Activated T-helper 1 cell treated with anti-CD3 and anti-CD28 coated beads, Interleukin-12 subunit alpha, Interleukin-12 subunit beta, Interleukin-2, Interleukin-4 antibody, amounts not matched to agents 30 ng/mL and 10 ng/mL and 1 ng/mL, durations not matched to agents 14 hours and 24 hours and 36 hours (primary cell): Measurements from ENCODE around the gene PRH2. TPM values are rescaled to one million over a fixed set of nuclear protein-coding genes. Genes with fewer than 3 reads are reported as not detected.

Source experiments
- DNase-seq: peaks from one replicate; pipeline ENCODE4 v3.0.0; 2021; ENCODE audit warnings: low spot score
- H3K27ac Mint-ChIP-seq: one replicate; pipeline ENCODE4 v1.8.0; 2021; ENCODE audit warnings: mild to moderate bottlenecking, mixed read lengths
- H3K27me3 Mint-ChIP-seq: one replicate; pipeline ENCODE4 v1.8.0; 2022; ENCODE audit warnings: mild to moderate bottlenecking, moderate library complexity, mixed read lengths; ENCODE audit not compliant: insufficient read depth
- H3K36me3 Mint-ChIP-seq: one replicate; pipeline ENCODE4 v1.8.0; 2021; ENCODE audit warnings: low read depth, mixed read lengths
- H3K4me1 Mint-ChIP-seq: one replicate; pipeline ENCODE4 v1.8.0; 2021; ENCODE audit warnings: low read depth, mixed read lengths
- H3K4me3 Mint-ChIP-seq: one replicate; pipeline ENCODE4 v1.8.0; 2021; ENCODE audit warnings: mild to moderate bottlenecking, moderate library complexity, mixed read lengths
- H3K9me3 Mint-ChIP-seq: one replicate; pipeline ENCODE4 v1.8.0; 2021; ENCODE audit warnings: mixed read lengths
- intact Hi-C: fragments of 100-400 bp; cut with micrococcal nuclease; formaldehyde crosslinking; loops from one replicate; pipeline ENCODE4 v1.15.1; 2024
- total RNA-seq: library from RNA; stranded (reverse); gene quantifications from 2 replicates; pipeline ENCODE4 v1.2.3, GENCODE V29; 2022

PRH2 gene
- total RNA-seq, 1 donor from 2014 or later: not detected

DNA sequence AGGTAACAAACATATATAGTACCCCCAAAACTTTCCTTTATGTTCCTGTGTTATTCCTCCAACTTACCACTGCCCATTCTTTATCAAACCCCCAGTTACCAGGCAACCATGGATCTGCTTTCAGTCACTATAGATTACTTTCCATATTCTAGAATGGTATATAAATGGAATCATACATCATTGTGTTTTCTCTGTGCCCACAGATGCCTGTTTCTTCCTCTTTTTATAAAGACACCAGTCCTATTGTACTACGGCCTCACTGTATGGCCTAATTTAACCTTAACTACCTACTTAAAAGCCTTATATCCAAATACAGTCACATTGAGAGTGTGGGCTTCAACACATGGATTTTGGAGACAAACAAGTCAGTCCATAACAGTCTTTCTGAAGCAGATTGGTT, 7.5 kb downstream of the PRH2 start:
- H3K27me3 Mint-ChIP-seq: no peaks in the 10 kb centered on the region
- DNase-seq: no peak
- H3K4me3 Mint-ChIP-seq: no peak overlapping the region
- no peaks in the 10 kb centered on the region for H3K9me3 Mint-ChIP-seq
- intact Hi-C loops: no loop called here
- H3K36me3 Mint-ChIP-seq: no peaks in the 10 kb centered on the region
- H3K27ac Mint-ChIP-seq: no peak overlapping the region
- peaks cover 2% of the 10 kb centered on the region for H3K4me1 Mint-ChIP-seq

DNA sequence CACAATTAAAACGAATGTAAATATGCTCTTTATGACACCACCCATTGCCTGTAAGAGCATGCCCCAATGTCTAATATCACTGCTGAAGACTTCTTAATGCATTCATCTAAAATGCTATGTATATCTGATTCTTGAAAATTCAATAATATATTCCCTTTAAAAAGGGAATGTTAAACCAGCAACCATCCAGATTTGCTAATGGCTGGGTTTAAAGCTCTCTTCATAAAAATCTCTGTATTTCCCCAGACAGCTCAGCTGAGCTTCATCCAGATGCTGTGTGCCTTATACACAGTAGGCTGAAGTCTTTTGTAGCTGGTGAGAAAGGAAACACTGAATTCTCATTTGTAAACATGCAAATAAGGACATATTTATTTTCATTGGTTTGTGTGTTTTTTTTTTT, 10.1 kb downstream of the PRH2 start, which contains the start of gene TAS2R14:
Gene TAS2R14, minus strand, starts transcription at position 101 of the 400 bp plus-strand sequence. Its CDS starts 56 bp downstream, at position 45.
- intact Hi-C loops: no loop called here
- Mint-ChIP-seq H3K9me3 (no peaks in the 10 kb centered on the region), H3K36me3 (no peaks in the 10 kb centered on the region), H3K4me1 (peaks cover 21% of the 10 kb centered on the region), H3K27me3 (no peaks in the 10 kb centered on the region), H3K4me3 (no peak within 1 kb of the TSS), H3K27ac (no peak within 1 kb of the TSS)
- DNase-seq: no peak

DNA sequence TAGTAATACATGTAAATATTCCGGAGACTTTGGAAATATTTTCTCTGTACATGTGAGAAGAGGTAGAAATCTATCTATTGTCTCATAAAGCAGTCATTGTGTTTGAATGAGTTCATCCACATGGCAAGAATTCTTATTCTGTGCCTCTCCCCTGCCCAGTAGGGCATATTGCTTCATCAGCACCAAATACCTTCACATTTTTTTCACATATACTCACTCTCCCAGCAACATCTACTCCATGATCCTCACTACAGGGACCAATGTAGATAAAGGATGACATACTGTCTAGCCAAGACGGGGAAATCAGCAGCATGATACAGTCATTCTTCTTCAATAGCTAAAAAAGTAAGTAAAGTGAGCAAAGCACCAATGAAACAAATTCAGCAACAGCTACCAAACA, 11.4 kb downstream of the PRH2 start:
- Mint-ChIP-seq H3K27me3 (no peaks in the 10 kb centered on the region), H3K4me1 (peaks cover 21% of the 10 kb centered on the region), H3K9me3 (no peaks in the 10 kb centered on the region), H3K27ac (no peak overlapping the region), H3K36me3 (peaks cover 3% of the 10 kb centered on the region), H3K4me3 (no peak overlapping the region)
- no peak for DNase-seq
- intact Hi-C loops: no loop called here

DNA sequence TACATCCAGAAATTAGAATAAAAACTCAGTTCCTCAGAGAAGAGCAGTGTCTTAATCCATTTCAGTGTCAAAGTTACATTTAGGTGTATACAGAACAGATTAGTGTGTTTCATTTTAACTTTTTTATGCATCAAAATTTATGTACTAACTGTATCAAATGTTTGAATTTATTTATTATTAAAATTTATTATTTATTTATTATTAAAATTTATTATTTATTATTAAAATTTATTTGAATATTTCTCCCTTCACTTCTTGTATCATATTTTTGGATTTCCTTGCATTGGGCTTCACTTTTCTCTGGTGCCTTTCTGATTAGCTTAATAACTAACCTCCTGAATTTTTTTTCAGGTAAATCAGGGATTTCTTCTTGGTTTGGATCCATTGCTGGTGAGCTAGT, 12.3 kb downstream of the PRH2 start:
- peaks cover 21% of the 10 kb centered on the region for H3K4me1 Mint-ChIP-seq
- DNase-seq: no peak
- no peak overlapping the region for H3K27ac Mint-ChIP-seq
- intact Hi-C loops: no loop called here
- no peak overlapping the region for H3K4me3 Mint-ChIP-seq
- H3K36me3 Mint-ChIP-seq: peaks cover 3% of the 10 kb centered on the region
- no peaks in the 10 kb centered on the region for H3K27me3 Mint-ChIP-seq
- peaks cover under 1% of the 10 kb centered on the region for H3K9me3 Mint-ChIP-seq

DNA sequence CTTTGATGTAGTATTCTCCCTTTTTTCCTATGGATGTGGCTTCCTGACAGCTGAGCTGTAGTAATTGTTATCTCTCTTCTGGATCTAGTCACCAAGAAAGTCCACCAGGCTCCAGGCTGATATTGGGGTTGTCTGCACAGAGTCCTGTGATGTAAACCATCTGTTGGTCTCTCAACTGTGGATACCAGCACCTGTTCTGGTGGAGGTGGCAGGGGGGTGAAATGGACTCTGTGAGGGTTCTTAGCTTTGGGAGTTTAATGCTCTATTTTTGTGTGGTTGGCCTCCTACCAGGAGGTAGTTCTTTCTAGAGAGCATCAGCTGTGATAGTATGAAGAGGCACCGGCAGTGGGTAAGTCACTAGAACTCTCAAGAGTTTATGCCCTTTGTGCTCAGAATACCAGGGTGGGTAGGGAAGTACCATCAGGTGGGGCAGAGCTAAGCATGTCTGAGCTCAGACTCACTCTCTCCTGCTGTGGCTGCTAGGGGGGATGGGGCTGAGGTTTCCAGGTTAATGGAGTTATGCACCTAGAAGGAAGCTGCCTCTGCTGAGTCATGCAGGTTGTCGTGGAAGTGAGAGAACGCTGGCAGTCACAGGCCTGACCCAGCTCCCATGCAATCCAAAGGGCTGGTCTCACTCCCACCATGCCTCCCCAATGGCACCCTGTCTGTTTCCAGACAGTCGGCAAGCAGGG, 13.0 kb downstream of the PRH2 start:
- no peak overlapping the region for H3K4me3 Mint-ChIP-seq
- H3K36me3 Mint-ChIP-seq: peaks cover 3% of the 10 kb centered on the region
- H3K27me3 Mint-ChIP-seq: no peaks in the 10 kb centered on the region
- H3K9me3 Mint-ChIP-seq: peaks cover 7% of the 10 kb centered on the region
- no peak for DNase-seq
- H3K4me1 Mint-ChIP-seq: peaks cover 21% of the 10 kb centered on the region
- intact Hi-C loops: no loop called here
- no peak overlapping the region for H3K27ac Mint-ChIP-seq

DNA sequence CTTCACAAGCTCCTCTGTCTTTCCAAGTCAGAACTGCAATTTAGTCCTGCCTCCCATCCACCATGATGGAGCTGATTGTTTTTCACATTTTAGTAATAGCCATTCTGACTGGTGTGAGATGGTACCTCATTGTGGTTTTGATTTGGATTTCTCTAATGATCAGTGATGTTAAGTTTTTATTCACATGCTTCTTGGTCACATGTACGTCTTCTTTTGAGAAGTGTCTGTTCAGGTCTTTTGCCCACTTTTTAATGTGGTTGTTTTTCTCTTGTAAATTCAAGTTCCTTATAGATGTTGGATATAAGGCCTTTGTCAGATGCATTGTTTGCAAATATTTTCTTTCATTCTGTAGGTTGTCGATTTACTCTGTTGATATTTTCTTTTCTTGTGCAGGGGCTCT, 14.1 kb downstream of the PRH2 start:
- Mint-ChIP-seq H3K36me3 (peaks cover 4% of the 10 kb centered on the region), H3K27me3 (no peaks in the 10 kb centered on the region), H3K4me1 (peaks cover 21% of the 10 kb centered on the region), H3K4me3 (no peak overlapping the region), H3K9me3 (peaks cover 17% of the 10 kb centered on the region), H3K27ac (no peak overlapping the region)
- intact Hi-C loops: no loop called here
- DNase-seq: no peak

DNA sequence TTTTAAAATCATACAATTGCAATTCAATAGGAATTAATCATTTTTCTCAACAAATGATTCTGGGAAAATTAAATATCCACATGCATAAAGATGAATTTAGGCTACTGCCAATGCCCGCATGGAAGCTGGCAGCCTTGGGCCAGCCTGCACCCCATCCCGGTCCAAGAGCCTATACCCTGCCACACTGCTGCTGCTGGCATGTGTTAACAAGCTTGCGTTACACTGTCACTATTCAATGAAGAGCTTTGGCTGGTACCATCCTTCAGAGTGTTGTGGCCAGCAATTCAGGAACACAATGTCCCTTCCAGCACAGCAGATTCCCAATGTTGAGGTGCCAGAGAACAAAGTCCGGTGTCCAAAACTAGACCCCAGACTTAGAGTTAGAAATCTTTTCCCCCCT, 23.6 kb downstream of the PRH2 start:
- Mint-ChIP-seq H3K36me3 (peaks cover 8% of the 10 kb centered on the region), H3K4me3 (no peak overlapping the region), H3K4me1 (peaks cover 19% of the 10 kb centered on the region), H3K9me3 (peaks cover 49% of the 10 kb centered on the region), H3K27ac (no peak overlapping the region), H3K27me3 (no peaks in the 10 kb centered on the region)
- no peak for DNase-seq
- intact Hi-C loops: no loop called here

DNA sequence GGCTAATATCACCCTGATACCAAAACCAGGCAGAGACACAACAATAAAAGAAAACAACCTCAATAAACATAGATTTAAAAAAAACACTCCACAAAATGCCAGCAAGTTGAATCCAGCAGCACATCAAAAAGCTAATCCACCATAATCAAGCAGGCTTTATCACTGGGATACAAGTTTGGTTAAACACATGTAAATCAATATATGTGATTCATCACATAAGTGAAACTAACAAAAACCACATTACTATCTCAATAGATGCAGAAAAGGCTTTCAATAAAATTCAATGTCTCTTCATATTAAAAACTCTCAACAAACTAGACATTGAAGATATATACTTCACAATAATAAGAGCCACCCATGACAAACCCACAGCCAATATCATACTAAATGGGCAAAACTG, 27.0 kb downstream of the PRH2 start:
- no peaks in the 10 kb centered on the region for H3K27me3 Mint-ChIP-seq
- intact Hi-C loops: no loop called here
- H3K27ac Mint-ChIP-seq: no peak overlapping the region
- H3K9me3 Mint-ChIP-seq: peaks cover 33% of the 10 kb centered on the region
- DNase-seq: no peak
- peaks cover 12% of the 10 kb centered on the region for H3K36me3 Mint-ChIP-seq
- peaks cover 29% of the 10 kb centered on the region for H3K4me1 Mint-ChIP-seq
- H3K4me3 Mint-ChIP-seq: no peak overlapping the region

DNA sequence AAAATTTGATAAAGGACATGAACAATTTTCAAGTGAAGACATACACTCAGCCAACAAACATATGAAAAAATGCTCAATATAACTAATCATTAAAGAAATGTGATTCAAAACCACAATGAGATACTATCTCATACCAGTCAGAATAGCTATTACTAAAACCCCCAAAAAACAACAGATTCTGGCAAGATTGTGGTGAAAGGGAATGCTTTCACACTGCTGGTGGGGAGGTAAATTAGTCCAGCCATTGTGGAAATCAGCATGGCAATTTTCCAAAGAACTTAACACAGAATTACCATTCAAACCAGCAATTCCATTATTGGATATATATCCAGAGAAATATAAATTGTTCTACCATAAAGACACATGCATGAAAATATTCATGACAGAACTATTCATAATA, 28.7 kb downstream of the PRH2 start:
- intact Hi-C loops: no loop called here
- H3K4me3 Mint-ChIP-seq: no peak overlapping the region
- peaks cover 29% of the 10 kb centered on the region for H3K4me1 Mint-ChIP-seq
- no peak overlapping the region for H3K27ac Mint-ChIP-seq
- peaks cover 12% of the 10 kb centered on the region for H3K36me3 Mint-ChIP-seq
- no peak for DNase-seq
- no peaks in the 10 kb centered on the region for H3K27me3 Mint-ChIP-seq
- peaks cover 31% of the 10 kb centered on the region for H3K9me3 Mint-ChIP-seq

DNA sequence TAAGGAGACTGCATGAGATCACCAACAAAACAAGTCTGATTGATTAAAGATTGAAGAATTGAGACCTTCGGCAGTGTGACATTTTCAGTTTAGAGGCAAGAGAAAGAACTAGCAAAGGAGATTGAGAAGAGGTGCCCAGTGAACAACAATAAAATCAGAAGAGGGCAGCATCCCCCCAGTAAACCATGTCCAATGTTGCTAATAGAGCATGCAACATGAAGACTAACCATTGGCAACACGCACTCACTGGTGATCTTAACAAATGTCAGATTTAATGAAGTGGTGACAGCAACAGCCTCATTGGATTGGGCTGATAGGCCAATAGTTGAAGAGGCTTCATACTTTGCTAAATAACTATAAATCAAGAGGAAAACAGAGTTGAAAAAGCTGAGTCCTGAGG, 30.8 kb downstream of the PRH2 start:
- Mint-ChIP-seq H3K36me3 (peaks cover 8% of the 10 kb centered on the region), H3K4me1 (peaks cover 21% of the 10 kb centered on the region), H3K9me3 (peaks cover 18% of the 10 kb centered on the region), H3K27me3 (no peaks in the 10 kb centered on the region), H3K4me3 (no peak overlapping the region), H3K27ac (no peak overlapping the region)
- DNase-seq: no peak
- intact Hi-C loops: no loop called here

DNA sequence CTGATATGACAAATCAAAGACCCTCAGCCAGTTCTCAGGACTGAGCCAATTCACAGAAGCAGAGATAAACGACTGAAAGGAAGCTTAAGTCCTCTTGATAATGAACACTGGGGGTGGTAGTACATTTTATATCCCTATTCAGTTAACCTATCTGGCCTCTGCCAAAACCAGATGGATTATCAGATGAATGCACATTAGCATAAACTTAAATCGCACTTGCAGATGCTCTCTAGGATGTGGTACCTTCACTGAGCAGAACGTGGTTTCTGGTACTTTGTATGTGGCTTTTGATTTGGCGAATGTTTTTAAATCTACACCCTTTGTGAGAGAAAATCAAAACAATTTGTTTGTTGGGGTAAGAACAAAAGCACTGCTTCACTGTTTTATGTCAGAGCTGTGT, 31.2 kb downstream of the PRH2 start:
- intact Hi-C loops: no loop called here
- DNase-seq: no peak
- Mint-ChIP-seq H3K4me3 (no peak overlapping the region), H3K27me3 (no peaks in the 10 kb centered on the region), H3K27ac (no peak overlapping the region), H3K9me3 (peaks cover 13% of the 10 kb centered on the region), H3K4me1 (peaks cover 21% of the 10 kb centered on the region), H3K36me3 (peaks cover 6% of the 10 kb centered on the region)

DNA sequence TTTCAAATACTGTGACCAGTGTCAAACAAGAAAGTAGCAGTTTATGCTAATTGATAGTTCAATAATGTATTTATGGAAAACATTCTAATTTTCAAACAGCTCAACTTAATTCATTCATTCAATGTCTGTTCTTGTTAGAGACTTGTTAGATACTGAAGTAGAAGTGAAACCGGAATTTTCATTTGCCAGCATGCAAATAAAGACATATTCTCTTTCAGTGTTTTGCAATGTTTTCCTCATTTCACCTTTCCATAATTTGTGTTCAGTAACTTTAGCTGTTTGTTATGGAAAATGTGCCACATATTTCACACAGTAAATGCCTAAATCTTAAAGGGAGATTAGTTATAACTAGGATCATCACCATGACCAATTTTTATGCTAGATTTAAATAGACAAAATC, 36.4 kb downstream of the PRH2 start:
- Mint-ChIP-seq H3K9me3 (no peaks in the 10 kb centered on the region), H3K27me3 (no peaks in the 10 kb centered on the region), H3K27ac (no peak overlapping the region), H3K4me3 (no peak overlapping the region), H3K4me1 (peaks cover under 1% of the 10 kb centered on the region), H3K36me3 (peaks cover 2% of the 10 kb centered on the region)
- intact Hi-C loops: no loop called here
- no peak for DNase-seq

DNA sequence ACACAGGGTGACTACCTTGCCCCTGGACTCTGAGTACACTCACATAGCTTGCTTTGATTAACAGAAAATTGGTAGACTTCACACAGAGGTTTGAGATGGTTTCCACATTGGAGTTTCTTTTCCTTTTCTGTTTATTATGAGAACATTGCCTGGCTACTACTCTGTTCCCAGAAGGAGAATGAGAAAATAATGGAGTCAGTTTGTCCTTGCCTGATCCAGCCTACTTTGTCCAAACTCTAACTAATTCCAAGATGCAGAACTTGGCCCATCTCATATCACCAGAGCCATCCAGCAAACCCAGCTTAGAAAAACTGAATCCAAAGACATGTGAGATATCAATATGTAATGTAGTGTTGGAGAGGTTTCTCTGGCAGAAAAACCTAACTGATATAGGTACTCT, 37.3 kb downstream of the PRH2 start:
- H3K4me1 Mint-ChIP-seq: no peaks in the 10 kb centered on the region
- no peaks in the 10 kb centered on the region for H3K9me3 Mint-ChIP-seq
- H3K27me3 Mint-ChIP-seq: no peaks in the 10 kb centered on the region
- H3K4me3 Mint-ChIP-seq: no peak overlapping the region
- intact Hi-C loops: no loop called here
- DNase-seq: no peak
- H3K27ac Mint-ChIP-seq: no peak overlapping the region
- H3K36me3 Mint-ChIP-seq: peaks cover 2% of the 10 kb centered on the region

DNA sequence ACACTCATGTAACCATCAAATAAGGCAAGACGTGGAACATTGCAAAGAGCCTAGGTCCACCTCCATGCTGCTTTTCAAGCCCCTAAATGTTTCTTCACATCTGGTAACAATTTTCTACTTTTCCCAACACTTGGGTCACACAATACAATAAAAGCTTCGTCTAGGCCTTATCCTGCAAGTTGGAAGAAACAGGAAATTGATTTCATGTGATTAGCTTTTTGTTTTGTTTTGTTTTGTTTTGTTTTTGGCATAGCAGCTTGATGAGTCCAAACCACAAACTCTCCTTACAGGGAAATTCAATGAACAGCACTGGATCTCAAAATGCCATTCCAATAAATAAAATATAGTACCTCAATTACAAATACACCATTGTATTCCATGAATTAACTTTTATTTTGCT, 38.4 kb downstream of the PRH2 start:
- no peak overlapping the region for H3K4me3 Mint-ChIP-seq
- H3K9me3 Mint-ChIP-seq: no peaks in the 10 kb centered on the region
- no peaks in the 10 kb centered on the region for H3K4me1 Mint-ChIP-seq
- peaks cover 2% of the 10 kb centered on the region for H3K36me3 Mint-ChIP-seq
- no peaks in the 10 kb centered on the region for H3K27me3 Mint-ChIP-seq
- intact Hi-C loops: no loop called here
- no peak overlapping the region for H3K27ac Mint-ChIP-seq
- DNase-seq: no peak
